ENCODE results near the gene RXFP2.

RXFP2 gene

GRCh38 chr13:31843044-31843443 lies 103.7 kb downstream of the RXFP2 start:
- no peak for DNase-seq

GRCh38 chr13:31846182-31846938 lies 107.0 kb downstream of the RXFP2 start:
- DNase-seq: peak; percentile 86

GRCh38 chr13:31846961-31847752 lies 107.8 kb downstream of the RXFP2 start:
- peak; percentile 32 for DNase-seq

GRCh38 chr13:31848621-31849020 lies 109.3 kb downstream of the RXFP2 start:
- DNase-seq: no peak

- DNase-seq: no peak
Measured at GRCh38 chr13:31849206-31849605, 109.9 kb downstream of the RXFP2 start.

- no peak for DNase-seq
Measured at GRCh38 chr13:31850041-31850555, 110.8 kb downstream of the RXFP2 start.

GRCh38 chr13:31851216-31851615 lies 111.9 kb downstream of the RXFP2 start:
- DNase-seq: no peak

Measured in NCI-H345 (cell line).